ENCODE results near the gene SLC22A25. TPM values are rescaled to one million over a fixed set of nuclear protein-coding genes. Genes with fewer than 3 reads are reported as not detected.
"Not testable (repeated sequence)": the region's sequence is repeated elsewhere in the genome, so short reads cannot be mapped to it uniquely, and the experiment has no call there.

Gene SLC22A25
- total and polyA plus RNA-seq, 8 donors: not detected

- H3K36me3 ChIP-seq: no peaks in the 10 kb centered on the region
- TF ChIP-seq CTCF (IDR thresholded peaks at IDR 0.05) (no peak), POLR2AphosphoS5 (IDR thresholded peaks at IDR 0.05) (no peak), POLR2A (IDR thresholded peaks at IDR 0.05) (no peak), EP300 (IDR thresholded peaks at IDR 0.05) (no peak)
- DNase-seq: no peak
- no peak overlapping the region for H3K4me3 ChIP-seq
- H3K4me1 ChIP-seq: no peaks in the 10 kb centered on the region
- H3K27me3 ChIP-seq: peaks cover 0 to 5% (median 0%) of the 10 kb centered on the region in 3 donors
- no peak overlapping the region for H3K27ac ChIP-seq
- H3K9me3 ChIP-seq: peaks cover 0 to 4% (median 1%) of the 10 kb centered on the region in 4 donors
- intact Hi-C loops (cut with DNase I; ENCODE audit: low total_unique reads): no loop called here
- WGBS, 5 donors: 72 to 90% (median 85%) methylated on average over 2 of the region's 2 CpGs
These were observed 7.9 kb upstream of the SLC22A25 start for GRCh38 chr11:63251312-63251711.

GRCh38 chr11:63250162-63251050 is 7.0 kb upstream of the SLC22A25 start:
- no peaks in the 10 kb centered on the region for H3K9me3 ChIP-seq
- TF ChIP-seq POLR2A (IDR thresholded peaks at IDR 0.05): no peak
- TF ChIP-seq EP300 (IDR thresholded peaks at IDR 0.05): no peak
- TF ChIP-seq POLR2AphosphoS5 (IDR thresholded peaks at IDR 0.05): no peak
- TF ChIP-seq CTCF (IDR thresholded peaks at IDR 0.05): no peak
- no peak for DNase-seq
- H3K27ac ChIP-seq: no peak overlapping the region
- H3K27me3 ChIP-seq: peaks cover 0 to 5% (median 0%) of the 10 kb centered on the region in 3 donors
- H3K4me1 ChIP-seq: no peaks in the 10 kb centered on the region
- WGBS, 5 donors: 75 to 88% (median 86%) methylated on average over 5 of the region's 5 CpGs
- no peaks in the 10 kb centered on the region for H3K36me3 ChIP-seq
- intact Hi-C loops (cut with DNase I; ENCODE audit: low total_unique reads): no loop called here
- H3K4me3 ChIP-seq: no peak overlapping the region

GRCh38 chr11:63248966-63249365 is 5.6 kb upstream of the SLC22A25 start:
- no peaks in the 10 kb centered on the region for H3K4me1 ChIP-seq
- no peak overlapping the region for H3K27ac ChIP-seq
- no peak overlapping the region for H3K4me3 ChIP-seq
- H3K36me3 ChIP-seq: no peaks in the 10 kb centered on the region
- TF ChIP-seq CTCF (IDR thresholded peaks at IDR 0.05) (no peak), EP300 (IDR thresholded peaks at IDR 0.05) (no peak), POLR2AphosphoS5 (IDR thresholded peaks at IDR 0.05) (no peak), POLR2A (IDR thresholded peaks at IDR 0.05) (no peak)
- DNase-seq: no peak
- no peaks in the 10 kb centered on the region for H3K9me3 ChIP-seq
- WGBS, 5 donors: 57 to 77% (median 63%) methylated on average over 3 of the region's 3 CpGs
- H3K27me3 ChIP-seq: peaks cover 0 to 5% (median 0%) of the 10 kb centered on the region in 3 donors
- intact Hi-C loops (cut with DNase I; ENCODE audit: low total_unique reads): no loop called here

DNA sequence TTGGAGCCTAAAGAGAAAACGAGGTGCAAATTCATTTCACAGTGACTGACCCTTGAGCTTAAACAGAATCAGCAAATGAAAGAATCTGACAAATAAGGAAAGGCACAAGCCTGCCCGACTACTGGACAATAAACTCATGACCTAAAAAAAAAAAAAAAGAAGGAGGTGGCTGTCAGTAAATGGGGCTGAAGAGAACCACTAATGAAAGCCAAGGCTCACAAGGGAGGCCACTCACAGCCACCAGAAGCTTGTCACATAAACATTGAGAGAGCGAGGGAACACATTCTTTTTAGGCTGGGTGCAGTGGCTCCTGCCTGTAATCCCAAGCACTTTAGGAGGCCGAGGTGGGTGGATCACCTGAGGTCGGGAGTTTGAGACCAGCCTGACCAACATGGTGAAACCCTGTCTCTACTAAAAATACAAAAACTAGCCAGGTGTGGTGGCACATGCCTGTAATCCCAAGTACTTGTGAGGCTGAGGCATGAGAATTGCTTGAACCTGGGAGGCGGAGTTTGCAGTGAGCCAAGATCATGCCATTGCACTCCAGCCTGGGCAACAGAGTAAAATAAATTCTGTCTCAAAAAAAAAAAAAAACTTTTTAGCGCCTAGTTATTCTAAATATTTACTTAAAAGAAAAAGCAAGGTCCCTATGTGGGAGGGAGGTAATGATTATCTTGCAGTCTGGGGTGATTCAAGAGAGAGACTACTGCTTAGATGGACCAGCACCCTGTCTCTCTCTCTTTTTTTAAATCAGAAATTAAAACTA is 4.0 kb upstream of the SLC22A25 start:
- intact Hi-C loops (cut with DNase I; ENCODE audit: low total_unique reads): not testable (repeated sequence)

More for the DNA sequence above, 4.0 kb upstream of the SLC22A25 start:
- H3K4me1 ChIP-seq, H3K4me3 ChIP-seq, H3K36me3 ChIP-seq, DNase-seq, H3K27me3 ChIP-seq, H3K9me3 ChIP-seq, H3K27ac ChIP-seq: not testable (repeated sequence)
- 40 to 48% (median 45%) methylated on average over 7 of the region's 7 CpGs for WGBS, 5 donors

All from stomach (tissue), 9 donors.